ENCODE results near the gene BAZ2B.

BAZ2B gene

DNA sequence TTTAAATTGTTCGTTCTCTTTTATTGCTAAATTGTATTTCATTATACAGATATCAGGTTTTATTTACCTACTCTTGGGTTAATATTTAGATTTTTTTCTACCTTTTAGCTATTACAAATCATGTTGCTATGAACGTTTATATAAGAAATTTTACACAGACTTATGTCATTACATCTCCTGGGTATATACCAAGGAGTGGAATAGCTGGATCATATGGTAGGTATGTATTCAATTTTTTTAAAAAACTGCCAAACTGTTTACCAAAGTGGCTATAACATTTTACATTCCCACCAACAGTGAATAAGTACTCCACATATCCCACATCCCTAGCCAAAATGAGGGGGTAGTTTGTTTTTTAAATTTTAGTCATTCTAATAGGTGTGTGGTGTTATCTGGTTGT lies 32.3 kb upstream of the BAZ2B start:
- TF ChIP-seq CTCF (IDR thresholded peaks at IDR 0.05; ENCODE audit: borderline replicate concordance, insufficient read depth, low read depth, low read length) = no peak

DNA sequence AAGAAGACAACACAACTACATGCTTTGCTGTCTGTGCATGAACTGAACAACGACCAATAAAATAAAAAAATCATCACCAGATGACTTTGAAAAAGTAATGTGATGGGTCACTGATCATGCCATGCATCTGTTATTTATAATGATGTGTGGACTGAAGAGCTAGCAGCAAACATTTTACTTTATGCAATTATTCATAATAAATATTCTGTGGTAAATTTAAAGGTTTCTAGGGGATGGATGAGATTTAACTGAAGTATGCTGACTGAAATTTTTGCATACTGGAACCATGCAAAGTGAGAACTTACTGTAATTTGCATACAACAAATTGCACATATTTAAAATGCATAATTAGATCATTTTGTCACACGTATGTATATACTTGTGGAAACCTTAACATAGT lies 31.3 kb upstream of the BAZ2B start:
- no peak overlapping the region for H3K4me3 ChIP-seq (ENCODE audit: low read depth, low read length)
- TF ChIP-seq CTCF (IDR thresholded peaks at IDR 0.05; ENCODE audit: borderline replicate concordance, insufficient read depth, low read depth, low read length) = no peak

More for the DNA sequence above, 32.3 kb upstream of the BAZ2B start:
- no peak overlapping the region for H3K4me3 ChIP-seq (ENCODE audit: low read depth, low read length)

- no peak for TF ChIP-seq CTCF (IDR thresholded peaks at IDR 0.05; ENCODE audit: borderline replicate concordance, insufficient read depth, low read depth, low read length)
Measured at GRCh38 chr2:159640176-159640575, 23.8 kb upstream of the BAZ2B start.

DNA sequence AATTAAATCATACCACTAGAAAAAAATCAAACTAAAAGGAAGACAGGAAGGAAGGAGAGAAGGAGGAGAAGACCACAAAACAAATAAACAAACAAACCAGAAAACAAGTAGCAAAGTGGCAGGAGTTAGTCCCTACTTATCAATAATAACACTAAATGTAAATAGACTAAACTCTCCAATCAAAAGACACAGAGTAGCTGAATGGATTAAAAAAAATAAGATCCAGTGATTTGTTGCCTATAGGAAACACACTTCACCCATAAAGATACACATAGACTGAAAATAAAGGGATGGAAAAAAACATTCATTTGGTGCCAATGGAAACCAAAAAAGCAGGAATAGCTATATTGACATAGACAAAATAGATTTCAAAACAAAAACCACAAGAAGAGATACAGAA lies 23.4 kb upstream of the BAZ2B start:
- no peak overlapping the region for H3K4me3 ChIP-seq (ENCODE audit: low read depth, low read length)
- no peak for TF ChIP-seq CTCF (IDR thresholded peaks at IDR 0.05; ENCODE audit: borderline replicate concordance, insufficient read depth, low read depth, low read length)

More at GRCh38 chr2:159640176-159640575, 23.8 kb upstream of the BAZ2B start:
- no peak overlapping the region for H3K4me3 ChIP-seq (ENCODE audit: low read depth, low read length)

- no peak overlapping the region for H3K4me3 ChIP-seq (ENCODE audit: low read depth, low read length)
- no peak for TF ChIP-seq CTCF (IDR thresholded peaks at IDR 0.05; ENCODE audit: borderline replicate concordance, insufficient read depth, low read depth, low read length)
Measured at GRCh38 chr2:159639071-159639470, 22.7 kb upstream of the BAZ2B start.

DNA sequence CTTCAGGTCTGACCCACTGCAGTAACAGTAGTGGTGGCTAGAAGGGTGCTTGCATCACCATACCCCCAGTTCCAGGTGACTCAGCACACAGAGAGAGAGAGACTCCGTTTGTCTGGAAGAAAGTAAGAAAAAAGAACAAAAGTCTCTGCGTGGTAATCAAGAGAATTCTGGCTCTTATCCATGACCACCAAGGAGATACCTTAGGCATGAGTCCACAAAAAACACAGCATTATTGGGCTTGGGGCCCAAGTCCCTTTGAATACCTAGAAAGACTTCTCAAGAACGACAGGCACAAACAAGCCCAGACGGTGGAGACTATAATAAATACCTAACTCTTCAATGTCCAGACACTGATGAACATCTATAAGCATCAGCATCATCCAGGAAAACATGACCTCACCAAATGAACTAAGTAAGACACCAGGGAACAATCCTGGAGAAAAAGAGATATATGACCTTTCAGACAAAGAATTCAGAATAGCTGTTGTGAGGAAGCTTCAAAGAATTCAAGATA lies 21.7 kb upstream of the BAZ2B start:
- TF ChIP-seq CTCF (IDR thresholded peaks at IDR 0.05; ENCODE audit: borderline replicate concordance, insufficient read depth, low read depth, low read length) = no peak
- no peak overlapping the region for H3K4me3 ChIP-seq (ENCODE audit: low read depth, low read length)

DNA sequence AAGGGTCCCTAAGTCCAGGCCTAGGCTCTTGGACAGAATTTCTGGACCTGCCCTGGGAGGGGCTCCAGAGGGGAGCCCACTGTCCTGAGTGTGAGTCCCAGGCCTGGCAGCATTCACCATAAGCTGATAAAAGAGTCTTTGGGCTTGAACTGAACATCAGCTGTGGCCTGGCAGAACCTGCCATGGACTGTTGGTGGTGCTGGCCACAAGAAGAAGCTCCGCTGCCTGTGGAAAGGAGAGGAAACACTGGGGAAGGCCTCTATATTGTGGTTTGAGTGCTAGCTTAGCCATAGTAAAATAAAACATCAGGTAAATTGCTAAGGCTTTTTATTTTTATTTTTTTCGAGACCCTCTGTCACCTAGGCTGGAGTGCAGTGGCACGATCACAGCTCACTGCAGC lies 20.9 kb upstream of the BAZ2B start:
- no peak overlapping the region for H3K4me3 ChIP-seq (ENCODE audit: low read depth, low read length)
- no peak for TF ChIP-seq CTCF (IDR thresholded peaks at IDR 0.05; ENCODE audit: borderline replicate concordance, insufficient read depth, low read depth, low read length)
